IPS-NIHi7 (cell line): ENCODE results near the gene STAU1.
"Not testable (repeated sequence)": the region's sequence is repeated elsewhere in the genome, so short reads cannot be mapped to it uniquely, and the experiment has no call there.

Experiments used
- DNase-seq: peaks from one replicate; pipeline ENCODE4 v3.0.0; 2012; ENCODE audit warnings: mixed read lengths; ENCODE audit errors: extremely low spot score

STAU1 gene

GRCh38 chr20:49166534-49167449 lies 21.3 kb downstream of the STAU1 start:
- DNase-seq: no peak

- no peak for DNase-seq
Observed at GRCh38 chr20:49165611-49166010, 22.5 kb downstream of the STAU1 start.

GRCh38 chr20:49163696-49164095 lies 24.4 kb downstream of the STAU1 start:
- DNase-seq: no peak

- no peak for DNase-seq
Observed at GRCh38 chr20:49161428-49162152, 26.5 kb downstream of the STAU1 start.

- DNase-seq: no peak
Observed at GRCh38 chr20:49160057-49160929, 27.8 kb downstream of the STAU1 start.

- no peak for DNase-seq
Observed at GRCh38 chr20:49157146-49157545, 31.0 kb downstream of the STAU1 start.

- no peak for DNase-seq
Observed at GRCh38 chr20:49156481-49156880, 31.7 kb downstream of the STAU1 start.

GRCh38 chr20:49151436-49151835 lies 36.7 kb downstream of the STAU1 start:
- no peak for DNase-seq

GRCh38 chr20:49149281-49150045 lies 38.7 kb downstream of the STAU1 start:
- DNase-seq: no peak

GRCh38 chr20:49148601-49149000 lies 39.5 kb downstream of the STAU1 start:
- no peak for DNase-seq

- DNase-seq: no peak
Observed at GRCh38 chr20:49147296-49147695, 40.8 kb downstream of the STAU1 start.

GRCh38 chr20:49146442-49147225 lies 41.5 kb downstream of the STAU1 start:
- no peak for DNase-seq

GRCh38 chr20:49140834-49141233 lies 47.3 kb downstream of the STAU1 start:
- DNase-seq: no peak

- no peak for DNase-seq
Observed at GRCh38 chr20:49140411-49140810, 47.7 kb downstream of the STAU1 start.

- no peak for DNase-seq
Observed at GRCh38 chr20:49138431-49138830, 49.7 kb downstream of the STAU1 start.

GRCh38 chr20:49136817-49137571 lies 51.1 kb downstream of the STAU1 start:
- DNase-seq: no peak

- not testable (repeated sequence) for DNase-seq
Observed at GRCh38 chr20:49134797-49135196, 53.3 kb downstream of the STAU1 start.

GRCh38 chr20:49133571-49133970 lies 54.6 kb downstream of the STAU1 start:
- DNase-seq: no peak

- DNase-seq: peak; percentile 57
Observed at GRCh38 chr20:49132995-49133478, 55.1 kb downstream of the STAU1 start.
